ENCODE data around the gene NEB.

Gene NEB

DNA sequence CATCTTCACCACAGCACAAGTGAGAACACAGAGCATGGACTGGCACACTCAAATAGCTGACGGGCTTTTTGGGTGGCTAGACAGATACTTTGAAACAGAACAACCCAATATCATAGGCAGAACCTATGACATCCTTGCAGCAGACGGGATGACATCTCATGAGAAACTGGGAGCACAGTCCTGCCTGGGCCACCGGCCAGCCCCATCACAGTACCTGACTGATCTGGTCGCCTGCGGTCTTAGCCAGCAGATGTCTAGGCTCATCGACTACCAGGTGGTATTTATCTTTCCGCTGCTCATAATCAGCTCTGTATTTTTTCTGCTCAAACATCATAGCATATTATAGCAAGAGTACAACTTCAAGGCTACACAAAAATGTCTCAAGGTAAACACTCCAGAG, 200.3 kb downstream of the NEB start:
- TF ChIP-seq, protein P1, sequence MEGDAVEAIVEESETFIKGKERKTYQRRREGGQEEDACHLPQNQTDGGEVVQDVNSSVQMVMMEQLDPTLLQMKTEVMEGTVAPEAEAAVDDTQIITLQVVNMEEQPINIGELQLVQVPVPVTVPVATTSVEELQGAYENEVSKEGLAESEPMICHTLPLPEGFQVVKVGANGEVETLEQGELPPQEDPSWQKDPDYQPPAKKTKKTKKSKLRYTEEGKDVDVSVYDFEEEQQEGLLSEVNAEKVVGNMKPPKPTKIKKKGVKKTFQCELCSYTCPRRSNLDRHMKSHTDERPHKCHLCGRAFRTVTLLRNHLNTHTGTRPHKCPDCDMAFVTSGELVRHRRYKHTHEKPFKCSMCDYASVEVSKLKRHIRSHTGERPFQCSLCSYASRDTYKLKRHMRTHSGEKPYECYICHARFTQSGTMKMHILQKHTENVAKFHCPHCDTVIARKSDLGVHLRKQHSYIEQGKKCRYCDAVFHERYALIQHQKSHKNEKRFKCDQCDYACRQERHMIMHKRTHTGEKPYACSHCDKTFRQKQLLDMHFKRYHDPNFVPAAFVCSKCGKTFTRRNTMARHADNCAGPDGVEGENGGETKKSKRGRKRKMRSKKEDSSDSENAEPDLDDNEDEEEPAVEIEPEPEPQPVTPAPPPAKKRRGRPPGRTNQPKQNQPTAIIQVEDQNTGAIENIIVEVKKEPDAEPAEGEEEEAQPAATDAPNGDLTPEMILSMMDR (IDR thresholded peaks at IDR 0.05), result no peak
- Histone ChIP-seq H3K4me3 (ENCODE audit: low read depth in 1 of 2, low read length in 1 of 2) (no peak overlapping the region), H3K27me3 (no peaks in the 10 kb centered on the region), H3K36me3 (no peaks in the 10 kb centered on the region), H3K9me3 (no peaks in the 10 kb centered on the region), H3K27ac (no peak overlapping the region), H3K4me1 (ENCODE audit: control insufficient read depth in 1 of 2, insufficient read depth in 1 of 2, low read depth in 1 of 2, low read length in 1 of 2) (no peaks in the 10 kb centered on the region)

DNA sequence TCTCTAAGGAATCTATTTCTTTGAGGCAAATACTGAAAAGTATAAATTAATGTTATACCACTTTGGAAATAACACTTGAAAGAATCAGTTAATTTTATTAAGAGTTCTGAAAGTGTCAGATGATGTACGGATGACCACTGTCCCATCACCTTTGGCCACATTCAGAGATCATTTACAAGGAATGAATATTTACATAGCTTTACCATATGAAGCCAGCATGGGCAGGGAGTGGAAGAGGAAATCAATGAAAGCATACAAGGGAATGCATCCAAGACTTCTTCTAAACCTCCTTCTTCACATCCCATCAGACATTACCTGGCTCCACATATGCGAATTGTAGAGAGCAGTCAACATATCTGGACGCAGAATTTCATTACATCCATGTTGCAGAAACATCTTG, 201.1 kb downstream of the NEB start:
- no peaks in the 10 kb centered on the region for H3K4me1 ChIP-seq (ENCODE audit: control insufficient read depth in 1 of 2, insufficient read depth in 1 of 2, low read depth in 1 of 2, low read length in 1 of 2)

DNA sequence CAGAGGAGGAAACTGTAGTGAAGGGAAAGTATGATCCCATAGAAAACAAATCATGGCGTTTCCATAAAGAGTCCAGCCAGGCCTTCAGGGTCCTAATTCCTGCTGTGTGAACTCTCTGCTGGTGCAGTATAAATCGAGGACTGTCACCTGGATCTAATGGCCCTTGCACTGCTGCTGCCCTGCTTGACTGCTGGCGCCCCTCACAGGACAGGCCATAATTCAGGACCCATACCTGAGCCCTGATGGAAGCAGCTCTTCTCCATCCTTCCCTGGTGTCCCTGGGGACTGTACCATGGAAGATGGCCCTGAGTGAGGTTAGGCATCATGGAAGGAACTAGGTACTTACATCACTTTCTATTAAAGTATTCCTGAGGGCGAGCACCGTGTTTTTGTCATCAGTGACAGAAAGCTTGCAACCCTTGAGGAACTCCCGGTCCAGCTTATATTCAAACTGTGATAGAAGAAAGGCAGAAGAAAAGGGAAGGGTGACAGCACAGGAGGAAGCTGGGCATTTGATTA, 207.6 kb downstream of the NEB start:
- Histone ChIP-seq H3K27me3 (no peaks in the 10 kb centered on the region), H3K36me3 (no peaks in the 10 kb centered on the region)
- TF ChIP-seq, protein P1 (IDR thresholded peaks at IDR 0.05), result no peak

More for the DNA sequence above, 201.1 kb downstream of the NEB start:
- no peaks in the 10 kb centered on the region for H3K36me3 ChIP-seq
- no peak overlapping the region for H3K27ac ChIP-seq
- H3K4me3 ChIP-seq (ENCODE audit: low read depth in 1 of 2, low read length in 1 of 2), result no peak overlapping the region
- no peaks in the 10 kb centered on the region for H3K9me3 ChIP-seq
- TF ChIP-seq, protein P1 (IDR thresholded peaks at IDR 0.05), result no peak
- H3K27me3 ChIP-seq, result no peaks in the 10 kb centered on the region

GRCh38 chr2:151525821-151526373, 208.4 kb downstream of the NEB start:
- Histone ChIP-seq H3K36me3 (no peaks in the 10 kb centered on the region), H3K4me1 (ENCODE audit: control insufficient read depth in 1 of 2, insufficient read depth in 1 of 2, low read depth in 1 of 2, low read length in 1 of 2) (peaks cover 5 to 9% of the 10 kb centered on the region in 2 experiments), H3K27ac (no peak overlapping the region), H3K9me3 (no peaks in the 10 kb centered on the region), H3K4me3 (ENCODE audit: low read depth in 1 of 2, low read length in 1 of 2) (peak overlapping the region in 1 of 2 experiments; percentile 27), H3K27me3 (no peaks in the 10 kb centered on the region)
- TF ChIP-seq, protein P1 (IDR thresholded peaks at IDR 0.05), result no peak

More for the DNA sequence above, 207.6 kb downstream of the NEB start:
- no peaks in the 10 kb centered on the region for H3K9me3 ChIP-seq
- peaks cover 5 to 9% of the 10 kb centered on the region in 2 experiments for H3K4me1 ChIP-seq (ENCODE audit: control insufficient read depth in 1 of 2, insufficient read depth in 1 of 2, low read depth in 1 of 2, low read length in 1 of 2)
- H3K4me3 ChIP-seq (ENCODE audit: low read depth in 1 of 2, low read length in 1 of 2), result no peak overlapping the region
- H3K27ac ChIP-seq, result no peak overlapping the region

GRCh38 chr2:151523850-151524249, 210.4 kb downstream of the NEB start:
- no peaks in the 10 kb centered on the region for H3K27me3 ChIP-seq
- TF ChIP-seq, protein P1 (IDR thresholded peaks at IDR 0.05), result no peak

More at GRCh38 chr2:151523850-151524249, 210.4 kb downstream of the NEB start:
- Histone ChIP-seq H3K4me3 (ENCODE audit: low read depth in 1 of 2, low read length in 1 of 2) (no peak overlapping the region), H3K9me3 (no peaks in the 10 kb centered on the region), H3K36me3 (no peaks in the 10 kb centered on the region), H3K4me1 (ENCODE audit: control insufficient read depth in 1 of 2, insufficient read depth in 1 of 2, low read depth in 1 of 2, low read length in 1 of 2) (peaks cover 5 to 9% of the 10 kb centered on the region in 2 experiments), H3K27ac (no peak overlapping the region)
